ENCODE results near the gene TAS1R3. TPM values are rescaled to one million over a fixed set of nuclear protein-coding genes. Genes with fewer than 3 reads are reported as not detected.

TAS1R3 gene
- total RNA-seq, 2 donors from 2014 or later: 0.24 to 0.57 TPM

GRCh38 chr1:1302951-1303509 lies 28.1 kb upstream of the TAS1R3 start:
- no peak for TF ChIP-seq CTCF (IDR thresholded peaks at IDR 0.05)
- peaks cover 26% of the 10 kb centered on the region for H3K4me1 ChIP-seq
- no peak overlapping the region for H3K9ac ChIP-seq (ENCODE audit: low read depth in 2 of 2, low read length in 2 of 2)
- H3K4me3 ChIP-seq: no peak overlapping the region
- intact Hi-C loops (cut with DNase I): no loop called here
- H3K9me3 ChIP-seq: no peaks in the 10 kb centered on the region
- H3K27me3 ChIP-seq: no peaks in the 10 kb centered on the region
- no peaks in the 10 kb centered on the region for H3K36me3 ChIP-seq
- no peak overlapping the region for H3K27ac ChIP-seq
- DNase-seq: no peak

- Histone ChIP-seq H3K4me3 (no peak overlapping the region), H3K36me3 (no peaks in the 10 kb centered on the region), H3K9me3 (no peaks in the 10 kb centered on the region), H3K9ac (ENCODE audit: low read depth in 2 of 2, low read length in 2 of 2) (no peak overlapping the region), H3K27me3 (no peaks in the 10 kb centered on the region), H3K27ac (no peak overlapping the region), H3K4me1 (peaks cover 26% of the 10 kb centered on the region)
- no peak for DNase-seq
- TF ChIP-seq CTCF (IDR thresholded peaks at IDR 0.05): no peak
- intact Hi-C loops (cut with DNase I): no loop called here
These were observed 27.3 kb upstream of the TAS1R3 start for GRCh38 chr1:1303736-1304135.

- H3K36me3 ChIP-seq: no peaks in the 10 kb centered on the region
- intact Hi-C loops (cut with DNase I): no loop called here
- peak; percentile 85 for DNase-seq
- H3K9me3 ChIP-seq: no peaks in the 10 kb centered on the region
- H3K9ac ChIP-seq (ENCODE audit: low read depth in 2 of 2, low read length in 2 of 2): peak overlapping the region; percentile 65 to 90
- TF ChIP-seq CTCF (IDR thresholded peaks at IDR 0.05): no peak
- H3K27ac ChIP-seq: peak overlapping the region; percentile 81
- H3K4me3 ChIP-seq: peak overlapping the region; percentile 80
- no peaks in the 10 kb centered on the region for H3K27me3 ChIP-seq
- H3K4me1 ChIP-seq: peaks cover 29% of the 10 kb centered on the region
These were observed 26.5 kb upstream of the TAS1R3 start for GRCh38 chr1:1304331-1305299.

GRCh38 chr1:1305300-1306069 lies 25.6 kb upstream of the TAS1R3 start:
- peak overlapping the region; percentile 81 for H3K27ac ChIP-seq

More at GRCh38 chr1:1305300-1306069, 25.6 kb upstream of the TAS1R3 start:
- H3K9me3 ChIP-seq: no peaks in the 10 kb centered on the region
- H3K4me1 ChIP-seq: peaks cover 30% of the 10 kb centered on the region
- peak overlapping the region; percentile 80 for H3K4me3 ChIP-seq
- no peak for TF ChIP-seq CTCF (IDR thresholded peaks at IDR 0.05)
- DNase-seq: peak; percentile 92
- no peaks in the 10 kb centered on the region for H3K36me3 ChIP-seq
- H3K27me3 ChIP-seq: no peaks in the 10 kb centered on the region
- peak overlapping the region; percentile 65 to 90 for H3K9ac ChIP-seq (ENCODE audit: low read depth in 2 of 2, low read length in 2 of 2)
- intact Hi-C loops (cut with DNase I): no loop called here
